ENCODE results near the gene MACROD2. TPM values are rescaled to one million over a fixed set of nuclear protein-coding genes. Genes with fewer than 3 reads are reported as not detected.

The MACROD2 gene
- total and polyA plus RNA-seq, 9 donors: 3.7 to 25.5 (median 7.8) TPM

DNA sequence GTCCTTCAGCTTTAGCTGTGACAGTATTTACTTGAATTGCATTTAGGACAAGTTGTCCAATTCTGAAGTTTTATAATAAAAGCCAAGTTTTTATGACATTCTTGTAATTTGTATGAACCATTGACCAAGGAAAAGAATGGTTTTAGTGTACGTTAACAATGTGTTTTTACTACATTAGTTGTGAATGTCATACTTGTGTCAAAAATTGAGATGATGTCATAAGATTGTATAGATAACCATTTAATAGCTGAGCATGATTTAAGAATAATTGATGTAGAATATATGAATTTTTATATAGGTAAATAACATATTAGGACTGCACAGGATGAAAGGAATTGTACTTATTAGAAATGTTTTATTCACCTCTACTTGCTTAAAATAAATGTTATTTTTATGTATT, 102.9 kb downstream of the MACROD2 start:
- H3K36me3 ChIP-seq: no peaks in the 10 kb centered on the region
- H3K9me3 ChIP-seq: no peaks in the 10 kb centered on the region
- no peak overlapping the region for H3K4me3 ChIP-seq
- DNase-seq: no peak
- TF ChIP-seq, protein P1, sequence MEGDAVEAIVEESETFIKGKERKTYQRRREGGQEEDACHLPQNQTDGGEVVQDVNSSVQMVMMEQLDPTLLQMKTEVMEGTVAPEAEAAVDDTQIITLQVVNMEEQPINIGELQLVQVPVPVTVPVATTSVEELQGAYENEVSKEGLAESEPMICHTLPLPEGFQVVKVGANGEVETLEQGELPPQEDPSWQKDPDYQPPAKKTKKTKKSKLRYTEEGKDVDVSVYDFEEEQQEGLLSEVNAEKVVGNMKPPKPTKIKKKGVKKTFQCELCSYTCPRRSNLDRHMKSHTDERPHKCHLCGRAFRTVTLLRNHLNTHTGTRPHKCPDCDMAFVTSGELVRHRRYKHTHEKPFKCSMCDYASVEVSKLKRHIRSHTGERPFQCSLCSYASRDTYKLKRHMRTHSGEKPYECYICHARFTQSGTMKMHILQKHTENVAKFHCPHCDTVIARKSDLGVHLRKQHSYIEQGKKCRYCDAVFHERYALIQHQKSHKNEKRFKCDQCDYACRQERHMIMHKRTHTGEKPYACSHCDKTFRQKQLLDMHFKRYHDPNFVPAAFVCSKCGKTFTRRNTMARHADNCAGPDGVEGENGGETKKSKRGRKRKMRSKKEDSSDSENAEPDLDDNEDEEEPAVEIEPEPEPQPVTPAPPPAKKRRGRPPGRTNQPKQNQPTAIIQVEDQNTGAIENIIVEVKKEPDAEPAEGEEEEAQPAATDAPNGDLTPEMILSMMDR (IDR thresholded peaks at IDR 0.05): no peak
- TF ChIP-seq POLR2A (IDR thresholded peaks at IDR 0.05) (no peak), EP300 (IDR thresholded peaks at IDR 0.05) (no peak)
- intact Hi-C loops (cut with DNase I): no loop called here
- 88 to 93% (median 93%) methylated on average over 1 of the region's 1 CpG for WGBS, 3 donors
- H3K27me3 ChIP-seq: no peaks in the 10 kb centered on the region
- H3K27ac ChIP-seq: no peak overlapping the region
- H3K4me1 ChIP-seq (ENCODE audit: insufficient read depth): peaks cover 1% of the 10 kb centered on the region

DNA sequence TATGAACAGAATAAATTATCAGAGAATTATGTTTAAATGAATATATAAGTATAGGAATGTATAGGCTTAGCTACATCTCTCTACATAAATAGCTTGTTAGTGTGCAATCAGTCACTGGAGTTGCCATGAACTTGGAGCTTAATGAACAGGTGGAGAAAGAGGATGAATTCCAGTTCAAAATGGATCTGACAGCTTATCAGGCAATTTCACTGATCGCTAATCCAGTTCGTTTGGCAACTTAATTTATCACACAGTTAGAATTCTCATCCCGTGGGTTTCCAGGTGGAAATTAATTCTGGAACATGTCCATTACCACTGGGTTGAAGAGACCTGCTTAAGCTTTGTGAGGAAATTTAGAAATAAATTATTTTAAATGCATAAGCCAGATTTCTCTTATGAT, 118.1 kb downstream of the MACROD2 start:
- H3K27ac ChIP-seq: no peak overlapping the region
- no peak for DNase-seq
- 37 to 54% (median 51%) methylated on average over 3 of the region's 3 CpGs for WGBS, 3 donors
- no peak overlapping the region for H3K4me3 ChIP-seq
- no peaks in the 10 kb centered on the region for H3K9me3 ChIP-seq
- intact Hi-C loops (cut with DNase I): no loop called here
- H3K36me3 ChIP-seq: no peaks in the 10 kb centered on the region
- H3K4me1 ChIP-seq (ENCODE audit: insufficient read depth): no peaks in the 10 kb centered on the region
- TF ChIP-seq EP300 (IDR thresholded peaks at IDR 0.05) (no peak), POLR2A (IDR thresholded peaks at IDR 0.05) (no peak)
- TF ChIP-seq, protein P1 (IDR thresholded peaks at IDR 0.05): no peak
- H3K27me3 ChIP-seq: no peaks in the 10 kb centered on the region

DNA sequence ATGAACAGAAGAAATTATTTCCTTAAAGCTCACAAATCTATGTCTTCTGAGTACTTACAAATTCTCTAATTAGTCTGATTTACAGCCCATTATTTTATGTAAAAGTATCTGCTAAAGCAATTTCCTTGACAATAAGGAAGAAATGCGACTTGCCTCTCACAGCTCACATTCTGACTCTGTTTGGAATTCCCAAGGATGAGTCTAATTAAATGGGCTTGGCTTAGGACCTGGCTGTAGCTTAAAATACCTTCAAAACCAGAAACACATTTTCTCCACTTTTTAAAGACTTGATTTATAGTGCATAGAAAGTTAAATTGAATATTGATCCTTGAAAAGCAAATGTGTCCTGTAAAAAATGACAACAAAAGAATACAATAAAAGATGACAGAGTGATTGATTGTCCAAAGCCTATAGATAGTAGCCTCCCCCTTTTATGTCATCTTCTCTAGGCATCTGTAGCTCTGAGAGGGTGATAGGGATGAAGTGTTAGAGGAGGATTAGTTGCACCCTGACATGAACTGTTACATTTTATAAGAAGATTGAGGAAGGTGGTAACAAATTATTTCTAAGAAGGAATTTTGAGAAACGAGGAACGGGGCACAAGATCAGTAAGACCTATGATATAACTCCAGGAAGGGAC, 118.9 kb downstream of the MACROD2 start:
- no peaks in the 10 kb centered on the region for H3K36me3 ChIP-seq
- intact Hi-C loops (cut with DNase I): no loop called here
- H3K4me3 ChIP-seq: no peak overlapping the region
- 69 to 82% (median 79%) methylated on average over 3 of the region's 3 CpGs for WGBS, 3 donors
- TF ChIP-seq, protein P1 (IDR thresholded peaks at IDR 0.05): no peak
- TF ChIP-seq EP300 (IDR thresholded peaks at IDR 0.05) (no peak), POLR2A (IDR thresholded peaks at IDR 0.05) (no peak)
- no peaks in the 10 kb centered on the region for H3K27me3 ChIP-seq
- no peaks in the 10 kb centered on the region for H3K4me1 ChIP-seq (ENCODE audit: insufficient read depth)
- no peaks in the 10 kb centered on the region for H3K9me3 ChIP-seq
- no peak for DNase-seq
- H3K27ac ChIP-seq: no peak overlapping the region

DNA sequence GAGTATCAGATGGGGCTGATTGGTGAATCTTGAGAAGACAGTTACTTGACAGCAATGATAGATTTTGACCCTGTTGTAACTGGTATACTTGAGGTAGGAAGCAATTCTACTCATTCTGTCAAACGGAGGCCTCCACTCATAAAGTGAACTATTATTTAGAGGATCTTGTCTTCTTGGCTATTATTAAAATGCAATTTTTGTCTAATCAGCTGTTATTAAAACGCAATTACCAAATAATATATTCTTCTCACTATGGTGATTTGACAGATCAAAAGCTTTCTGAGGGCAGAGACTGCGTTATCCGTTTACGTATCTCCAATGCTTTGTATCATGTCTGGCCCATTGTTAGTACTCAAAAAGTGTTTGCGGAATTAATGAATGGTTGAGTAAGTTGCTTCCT, 120.7 kb downstream of the MACROD2 start:
- Histone ChIP-seq H3K36me3 (no peaks in the 10 kb centered on the region), H3K4me3 (no peak overlapping the region), H3K27ac (no peak overlapping the region), H3K27me3 (no peaks in the 10 kb centered on the region), H3K4me1 (ENCODE audit: insufficient read depth) (no peaks in the 10 kb centered on the region), H3K9me3 (no peaks in the 10 kb centered on the region)
- no peak for DNase-seq
- intact Hi-C loops (cut with DNase I): no loop called here
- TF ChIP-seq, protein P1 (IDR thresholded peaks at IDR 0.05): no peak
- TF ChIP-seq EP300 (IDR thresholded peaks at IDR 0.05): no peak
- TF ChIP-seq POLR2A (IDR thresholded peaks at IDR 0.05): no peak
- 96 to 97% (median 97%) methylated on average over 6 of the region's 6 CpGs for WGBS, 3 donors

All from ovary (tissue), 9 donors.